HG02623 (cell line): ENCODE data around the gene CEP295NL.
"Not testable (repeated sequence)": the region's sequence is repeated elsewhere in the genome, so short reads cannot be mapped to it uniquely, and the experiment has no call there.

ENCODE experiments used
- ATAC-seq: cut with Tn5 transposase; IDR thresholded peaks from one replicate; pipeline ENCODE4 v1.9.1; 2021; ENCODE audit warnings: moderate library complexity; ENCODE audit not compliant: unreplicated experiment

Gene CEP295NL

GRCh38 chr17:78903101-78903779 lies at the start of gene CEP295NL:
CEP295NL (minus strand) TSS chr17:78903201; CDS start chr17:78901828, 1,373 bp downstream.
- ATAC-seq: no peak

DNA sequence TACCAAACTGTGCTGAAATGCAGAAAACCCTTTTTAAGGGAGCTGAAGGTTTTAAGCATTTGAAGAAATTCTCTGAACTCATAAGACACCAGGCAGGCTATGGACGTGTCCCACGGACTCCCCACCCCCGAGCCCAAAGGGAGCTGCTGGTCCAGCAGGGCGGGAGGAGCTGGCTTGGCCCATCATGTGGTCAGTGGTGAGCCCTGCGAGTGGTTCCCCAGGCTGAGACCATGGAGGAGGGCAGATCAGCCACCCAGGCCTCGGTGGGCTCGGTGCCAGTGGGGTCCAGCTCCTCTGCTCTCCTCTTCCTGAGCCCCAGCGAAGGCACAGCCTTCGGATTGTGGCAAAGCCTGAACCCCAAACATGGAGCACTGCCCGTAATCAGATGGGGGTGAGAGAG lies 49.7 kb upstream of the CEP295NL start:
- ATAC-seq: no peak

DNA sequence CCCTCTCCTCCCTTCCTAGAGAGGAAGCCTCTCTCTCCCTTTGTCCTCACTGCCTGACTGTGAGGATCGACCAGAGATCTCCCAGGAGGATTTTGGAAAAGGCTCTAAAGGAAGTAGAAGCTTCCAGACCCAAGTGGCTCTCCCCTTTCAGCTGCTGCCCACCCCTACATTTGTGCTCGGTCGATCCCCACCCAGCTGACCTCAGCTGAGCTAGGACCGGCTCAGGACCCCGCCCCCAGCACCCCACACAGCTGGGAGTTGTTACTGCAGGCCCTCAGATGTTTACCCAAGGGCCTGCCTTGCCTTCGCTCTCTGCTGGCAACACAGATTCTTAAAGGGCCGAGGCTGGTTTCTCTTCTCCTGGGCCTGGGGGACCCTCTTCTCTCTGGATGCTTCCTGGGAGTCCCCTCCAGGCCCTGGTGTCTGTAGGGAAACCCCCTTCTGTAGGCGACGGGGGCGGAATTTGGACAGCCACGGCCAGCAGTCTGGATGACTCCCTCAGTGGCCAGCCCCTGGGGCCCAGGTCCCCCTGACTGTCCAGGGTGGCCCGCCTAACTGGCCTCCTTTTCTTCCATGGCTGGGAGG lies 49.1 kb upstream of the CEP295NL start:
- ATAC-seq: no peak

GRCh38 chr17:78950870-78951269 lies 47.9 kb upstream of the CEP295NL start:
- ATAC-seq: no peak

DNA sequence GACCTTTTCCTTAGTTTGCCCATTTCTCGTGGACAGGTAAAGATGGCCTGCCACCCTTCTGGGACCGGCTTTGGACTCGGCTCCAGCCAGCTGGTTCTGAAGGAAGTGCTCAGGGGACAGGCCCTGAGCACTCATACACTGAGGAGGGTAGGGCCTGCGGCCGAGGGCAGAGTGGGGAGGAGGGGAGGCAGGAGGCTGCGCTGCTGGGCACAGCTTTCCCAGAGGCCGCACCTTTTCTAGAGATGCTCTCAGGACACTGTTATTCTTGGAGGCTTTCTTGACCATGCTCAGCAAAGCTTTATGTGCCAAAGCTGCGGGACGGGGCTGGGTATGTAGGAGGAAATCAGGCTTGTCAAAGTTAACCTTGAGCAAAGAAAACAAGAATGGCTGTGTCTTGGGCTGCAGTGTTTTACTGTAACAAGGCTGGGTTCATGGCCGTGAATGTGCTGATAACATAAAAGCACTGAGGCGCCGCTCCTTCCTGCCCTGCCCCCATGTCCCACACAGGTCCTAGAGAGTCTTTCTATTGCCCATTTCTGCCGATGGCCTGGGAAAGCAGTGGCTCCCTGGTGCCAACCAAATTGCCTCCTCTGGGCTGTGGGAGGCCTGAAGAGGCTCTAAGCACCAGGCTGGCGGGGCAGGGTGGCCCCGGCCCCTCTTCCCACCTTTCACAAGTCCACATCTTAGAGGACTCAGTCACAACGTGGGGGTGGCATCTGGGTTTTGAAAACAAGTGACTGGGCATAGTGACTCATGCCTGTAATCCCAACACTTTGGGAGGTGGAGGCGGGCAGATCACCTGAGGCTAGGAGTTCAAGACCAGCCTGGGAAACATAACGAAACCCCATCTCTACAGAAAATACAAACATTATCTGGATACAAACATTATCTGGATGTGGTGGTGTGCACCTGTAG lies 44.5 kb upstream of the CEP295NL start:
- no peak for ATAC-seq

- ATAC-seq: no peak
These were observed 43.6 kb upstream of the CEP295NL start for GRCh38 chr17:78946631-78947030.

- no peak for ATAC-seq
These were observed 43.1 kb upstream of the CEP295NL start for GRCh38 chr17:78946131-78946530.

DNA sequence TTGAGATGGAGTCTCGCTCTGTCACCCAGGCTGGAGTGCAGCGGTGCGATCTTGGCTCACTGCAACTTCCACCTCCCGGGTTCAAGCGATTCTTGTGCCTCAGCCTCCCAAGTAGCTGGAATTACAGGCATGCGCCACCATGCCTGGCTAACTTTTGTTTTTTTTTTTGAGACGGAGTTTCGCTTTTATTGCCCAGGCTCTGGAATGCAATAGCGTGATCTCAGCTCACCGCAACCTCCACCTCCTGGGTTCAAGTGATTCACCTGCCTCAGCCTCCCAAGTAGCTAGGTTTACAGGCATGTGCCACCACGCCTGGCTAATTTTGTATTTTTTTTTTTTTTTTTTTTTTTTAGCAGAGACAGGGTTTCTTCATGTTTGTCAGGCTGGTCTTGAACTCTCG lies 42.5 kb upstream of the CEP295NL start:
- ATAC-seq: not testable (repeated sequence)

GRCh38 chr17:78944956-78945355 lies 42.0 kb upstream of the CEP295NL start:
- ATAC-seq: no peak

DNA sequence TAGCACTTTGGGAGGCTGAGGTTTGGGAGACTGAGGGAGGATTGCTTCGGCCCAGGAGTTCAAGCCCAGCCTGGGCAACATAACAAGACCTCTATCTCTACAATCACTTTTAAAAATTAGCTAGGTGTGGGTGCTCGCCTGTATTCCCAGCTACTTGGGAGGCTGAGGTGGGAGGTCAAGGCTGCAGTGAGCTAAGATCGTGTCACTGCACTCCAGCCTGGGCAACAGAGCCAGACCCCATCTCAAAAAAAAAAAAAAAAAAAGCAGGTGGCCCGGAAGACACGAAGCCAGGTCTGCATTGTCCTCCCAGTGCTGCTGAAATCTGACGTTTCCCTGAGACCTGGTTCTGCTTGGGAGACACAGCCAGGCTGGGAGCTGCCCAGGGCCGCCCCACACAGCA lies 41.0 kb upstream of the CEP295NL start:
- no peak for ATAC-seq

- no peak for ATAC-seq
These were observed 37.7 kb upstream of the CEP295NL start for GRCh38 chr17:78940708-78941107.

- ATAC-seq: no peak
These were observed 37.3 kb upstream of the CEP295NL start for GRCh38 chr17:78940258-78940657.

DNA sequence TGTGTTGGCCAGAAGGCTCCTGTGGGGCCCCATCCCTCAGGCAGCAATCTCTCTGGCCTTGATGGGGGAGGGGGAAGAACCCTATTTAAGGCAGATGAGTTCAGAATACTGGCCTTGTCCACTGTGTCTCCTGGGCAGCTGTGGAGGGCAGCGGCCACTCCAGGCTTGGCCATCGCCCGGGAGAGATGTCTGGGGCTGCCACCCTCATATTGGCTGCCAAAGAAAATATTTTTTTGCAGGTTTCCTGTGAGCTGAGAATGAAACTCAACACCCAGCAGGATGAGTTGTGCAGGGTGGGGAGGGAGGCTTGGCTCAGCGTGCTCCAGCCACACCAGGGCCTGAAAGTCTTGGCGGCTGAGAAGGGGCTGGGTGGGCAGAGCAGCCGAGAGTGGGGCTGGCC lies 36.6 kb upstream of the CEP295NL start:
- no peak for ATAC-seq

DNA sequence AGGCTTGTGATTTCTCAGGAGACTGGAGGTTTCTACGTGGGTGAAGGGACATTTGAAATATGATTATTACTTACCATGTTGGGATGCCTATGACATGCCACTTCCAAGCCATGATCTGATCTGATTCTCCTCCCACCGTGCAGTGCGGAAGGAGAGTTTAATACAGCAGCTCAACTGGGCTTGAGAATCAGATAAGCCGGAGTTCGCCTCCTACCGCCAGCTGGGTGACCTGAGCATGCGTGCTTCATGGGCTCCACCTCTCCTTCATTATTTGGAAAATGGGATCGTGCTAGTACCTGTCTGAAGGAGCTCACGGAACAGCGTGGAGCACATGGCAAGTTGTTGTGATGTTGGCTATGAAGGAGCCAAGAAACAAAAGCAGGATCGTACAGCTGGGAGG lies 34.6 kb upstream of the CEP295NL start:
- ATAC-seq: no peak

GRCh38 chr17:78935419-78936323 lies 32.7 kb upstream of the CEP295NL start:
- ATAC-seq: no peak

GRCh38 chr17:78934681-78935418 lies 31.8 kb upstream of the CEP295NL start:
- no peak for ATAC-seq

- ATAC-seq: no peak
These were observed 31.1 kb upstream of the CEP295NL start for GRCh38 chr17:78933959-78934568.

GRCh38 chr17:78933025-78933958 lies 30.3 kb upstream of the CEP295NL start:
- no peak for ATAC-seq
